NCI-H1048 (cell line): ENCODE measurements around the gene IQCN.

Source experiments
- DNase-seq: peaks from one replicate; lab custom pipeline; 2025; lab: John Stamatoyannopoulos, UW

The IQCN gene

DNA sequence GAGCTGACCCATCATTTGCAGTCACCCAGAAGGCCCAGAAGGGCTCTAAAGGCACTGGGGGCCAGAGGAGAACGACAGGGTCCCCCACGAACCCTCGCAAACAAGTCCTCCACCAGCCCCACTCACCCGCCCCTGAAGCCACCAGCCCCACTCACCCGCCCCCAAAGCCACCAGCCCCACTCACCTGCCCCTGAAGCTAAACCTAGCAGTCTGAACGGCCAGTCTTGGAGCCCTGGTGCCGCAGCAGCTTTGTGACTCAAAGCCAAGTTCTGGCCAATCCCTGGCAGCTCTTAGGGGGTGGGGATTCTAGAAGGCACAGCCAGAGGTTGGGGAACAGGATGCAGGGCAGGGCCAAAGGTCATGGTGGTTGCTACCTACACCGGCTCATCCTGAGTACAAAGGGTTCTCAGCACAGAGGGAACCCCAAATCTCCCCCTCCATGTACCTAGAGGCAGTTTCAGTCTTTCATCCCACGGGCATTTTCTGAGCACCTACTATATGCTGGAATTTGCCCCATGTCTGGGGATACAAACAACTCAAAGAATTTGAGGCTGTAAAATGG is at the start of gene IQCN:
Gene IQCN, minus strand, starts transcription at position 234 of the 562 bp plus-strand sequence. CDS start 4,974 bp downstream, outside the sequence.
- no peak for DNase-seq

DNA sequence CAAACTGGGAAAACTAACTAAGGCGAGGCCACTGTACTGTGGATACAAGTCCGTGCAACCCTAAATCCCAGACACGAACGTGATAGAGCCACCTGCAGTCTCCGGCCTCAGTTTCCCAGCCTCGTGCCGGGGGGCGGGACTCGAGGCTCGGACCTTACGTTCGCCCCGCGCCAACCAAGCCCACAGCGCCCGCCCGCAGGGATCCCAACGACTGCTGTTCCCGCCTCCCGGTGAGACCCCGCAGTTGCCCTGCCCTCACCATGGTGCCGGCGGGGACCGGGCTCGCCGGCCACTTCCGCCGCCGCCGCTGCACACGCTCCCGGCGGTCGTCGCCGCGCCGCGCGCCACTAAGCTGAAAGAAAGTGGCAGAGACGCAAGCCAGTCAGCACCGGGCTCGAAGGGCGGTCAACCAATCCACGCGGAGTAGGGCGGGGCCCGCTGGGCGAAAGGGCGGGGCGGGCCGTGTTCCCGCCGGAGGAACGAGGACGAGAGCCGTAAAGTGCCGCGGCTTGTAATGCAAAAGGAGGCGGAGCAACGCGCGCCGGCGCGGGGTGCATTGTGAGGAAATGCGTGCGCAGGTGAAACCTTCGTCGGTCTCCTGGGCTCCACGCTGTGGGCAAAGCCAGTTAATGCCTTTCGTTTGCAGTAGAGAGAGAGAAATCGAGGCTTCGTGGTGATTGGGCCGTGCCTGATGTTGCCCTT is 48.7 kb upstream of the IQCN start, which contains the start of gene LSM4:
Gene LSM4, minus strand, starts transcription at position 318 of the 702 bp plus-strand sequence. Its CDS starts 56 bp downstream, at position 262.
- peak; percentile 95 for DNase-seq

DNA sequence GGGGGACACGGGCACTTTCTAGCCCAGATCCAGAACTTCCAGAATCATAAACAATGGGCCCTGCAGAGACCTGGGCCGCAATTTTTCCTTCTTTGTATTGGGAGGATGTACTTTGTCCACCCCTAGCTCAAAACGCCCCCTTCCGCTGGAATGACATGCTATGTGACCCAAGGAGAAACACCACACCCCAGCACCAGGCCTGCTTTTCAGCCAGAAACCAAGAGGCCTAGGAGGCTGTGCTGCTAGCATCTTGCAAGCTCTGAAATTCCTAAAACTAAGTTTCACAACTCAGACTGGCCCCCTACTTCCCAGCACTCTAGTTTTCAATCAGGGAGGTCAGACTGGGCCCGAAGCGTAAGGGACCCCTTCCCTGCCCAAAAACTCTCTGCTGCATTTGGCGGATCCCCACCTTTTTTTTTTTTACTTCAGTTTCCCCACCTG is 48.1 kb upstream of the IQCN start:
- DNase-seq = no peak

DNA sequence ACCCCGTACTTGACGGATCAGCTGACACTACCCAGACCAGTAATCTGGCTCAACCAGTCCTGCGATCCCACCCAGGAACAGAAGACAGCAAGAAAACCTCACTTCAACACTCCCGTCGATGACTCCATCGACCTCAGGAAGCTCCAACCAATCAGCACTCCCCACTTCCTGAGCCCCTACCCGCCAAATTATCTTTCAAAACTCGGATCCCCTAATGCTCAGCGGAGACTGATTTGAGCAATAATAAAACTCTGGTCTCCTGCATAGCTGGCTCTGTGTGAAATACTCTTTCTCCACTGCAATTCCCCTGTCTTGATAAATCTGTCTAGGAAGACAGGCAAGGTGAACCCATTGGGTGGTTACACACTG is 47.5 kb upstream of the IQCN start:
- no peak for DNase-seq

GRCh38 chr19:18320865-18321733 is 46.8 kb upstream of the IQCN start:
- no peak for DNase-seq

GRCh38 chr19:18319591-18320135 is 45.4 kb upstream of the IQCN start:
- no peak for DNase-seq

DNA sequence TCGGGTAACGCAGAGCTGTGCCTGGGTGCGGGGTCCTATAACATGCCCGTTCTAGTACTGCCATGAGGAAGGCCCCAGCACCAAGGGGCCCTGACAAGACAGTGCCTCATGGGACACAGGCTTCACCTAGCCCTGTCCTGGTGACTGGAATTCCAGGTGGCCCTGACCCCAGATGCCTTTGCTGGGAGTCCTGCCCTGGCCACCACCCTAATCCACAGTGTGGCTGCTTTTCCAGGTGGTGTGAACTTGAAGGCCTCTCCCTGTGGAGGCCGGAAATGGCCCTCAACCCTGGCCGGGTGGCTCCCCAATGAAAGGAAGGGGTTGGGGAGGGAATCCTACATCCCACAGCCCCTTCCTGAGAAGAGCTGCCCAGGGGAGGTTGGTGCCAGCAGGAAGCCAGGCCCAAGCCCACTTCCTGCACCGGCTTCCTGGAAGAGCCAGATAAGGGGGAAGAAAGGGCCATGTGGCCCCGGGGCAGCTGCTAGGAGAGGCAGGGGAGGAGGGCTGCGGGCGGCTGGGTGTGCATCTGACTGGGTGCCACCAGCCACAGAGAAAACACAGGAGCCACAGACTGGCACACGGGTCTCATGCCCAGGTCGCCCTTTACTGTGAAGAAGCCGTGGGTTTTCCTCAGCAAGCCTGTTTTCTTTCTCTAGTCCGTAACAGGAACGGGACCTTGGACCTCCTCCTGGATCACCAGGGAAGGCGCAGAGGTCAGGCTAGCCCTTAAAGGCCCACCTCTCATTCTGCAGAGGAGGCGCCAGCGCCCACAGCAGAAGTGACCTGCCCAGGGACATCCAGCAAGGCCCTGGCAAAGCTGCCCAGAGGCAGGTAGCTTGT is 43.9 kb upstream of the IQCN start:
- no peak for DNase-seq

DNA sequence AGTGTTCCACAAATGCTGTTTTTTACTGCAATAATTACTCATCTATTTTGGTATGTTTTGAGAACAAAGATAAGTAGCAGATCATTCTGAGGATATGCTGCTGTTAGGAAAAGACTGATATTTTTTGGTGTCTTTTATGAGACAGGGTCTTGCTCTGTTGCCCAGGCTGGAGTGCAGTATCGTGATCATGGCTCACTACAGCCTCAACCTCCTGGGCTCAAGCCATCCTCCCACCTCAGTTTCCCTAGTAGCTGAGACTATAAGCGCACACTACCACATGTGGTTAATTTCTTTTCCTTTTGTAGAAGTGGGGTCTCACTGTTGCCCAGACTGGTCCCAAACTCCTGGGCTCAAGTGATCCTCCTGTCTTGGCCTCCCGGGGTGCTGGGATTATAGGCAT is 39.1 kb upstream of the IQCN start:
- no peak for DNase-seq

- no peak for DNase-seq
These were observed 37.9 kb upstream of the IQCN start for GRCh38 chr19:18312092-18312534.

DNA sequence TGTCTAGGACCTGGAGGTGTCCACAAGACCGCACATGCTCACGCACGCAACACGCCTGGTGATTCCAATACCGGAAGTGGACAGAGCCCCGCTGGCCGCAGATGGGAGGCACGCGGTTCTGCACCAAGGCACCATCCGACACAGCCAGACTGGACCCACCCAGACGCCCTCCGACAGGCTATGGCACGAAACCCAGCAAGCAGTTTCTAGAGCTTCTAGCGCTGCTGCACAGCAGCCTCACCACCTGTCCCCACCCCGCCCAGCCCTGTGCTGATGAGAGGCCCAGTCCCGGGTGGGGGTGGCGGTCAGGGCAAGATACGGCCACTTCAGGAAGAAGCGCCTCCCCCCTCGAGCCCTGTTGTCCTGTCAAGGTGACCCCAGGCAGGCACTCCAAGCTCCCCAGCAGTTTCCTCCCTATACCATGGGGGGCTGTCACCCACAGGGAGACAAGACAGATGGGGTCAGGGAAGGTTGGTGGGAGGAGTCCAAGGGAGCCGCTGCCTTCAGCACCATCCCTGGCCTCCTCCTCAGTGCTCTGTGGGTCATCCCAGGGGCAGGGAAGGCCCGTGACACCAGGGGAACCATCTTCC is 37.3 kb upstream of the IQCN start:
- no peak for DNase-seq

DNA sequence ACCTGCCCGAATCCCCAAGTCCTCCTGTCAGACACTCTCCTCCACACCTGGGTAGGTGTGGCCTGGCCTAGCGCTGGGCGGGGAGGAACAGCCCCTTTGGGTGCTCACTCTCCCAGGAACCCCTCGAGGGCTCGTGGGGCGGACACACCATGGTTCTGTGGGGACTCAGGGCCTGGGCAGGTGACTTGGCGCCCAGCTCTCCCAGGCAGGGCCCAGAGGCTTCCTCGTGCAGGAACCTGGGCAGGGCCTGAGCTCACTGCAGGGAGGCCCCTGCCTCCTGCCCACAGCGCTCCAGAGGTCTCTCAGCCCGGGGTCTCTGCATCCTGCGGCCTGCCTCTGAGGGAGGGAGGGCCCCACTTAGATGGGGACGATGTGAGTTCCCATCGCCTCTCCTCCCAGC is 36.7 kb upstream of the IQCN start:
- no peak for DNase-seq

DNA sequence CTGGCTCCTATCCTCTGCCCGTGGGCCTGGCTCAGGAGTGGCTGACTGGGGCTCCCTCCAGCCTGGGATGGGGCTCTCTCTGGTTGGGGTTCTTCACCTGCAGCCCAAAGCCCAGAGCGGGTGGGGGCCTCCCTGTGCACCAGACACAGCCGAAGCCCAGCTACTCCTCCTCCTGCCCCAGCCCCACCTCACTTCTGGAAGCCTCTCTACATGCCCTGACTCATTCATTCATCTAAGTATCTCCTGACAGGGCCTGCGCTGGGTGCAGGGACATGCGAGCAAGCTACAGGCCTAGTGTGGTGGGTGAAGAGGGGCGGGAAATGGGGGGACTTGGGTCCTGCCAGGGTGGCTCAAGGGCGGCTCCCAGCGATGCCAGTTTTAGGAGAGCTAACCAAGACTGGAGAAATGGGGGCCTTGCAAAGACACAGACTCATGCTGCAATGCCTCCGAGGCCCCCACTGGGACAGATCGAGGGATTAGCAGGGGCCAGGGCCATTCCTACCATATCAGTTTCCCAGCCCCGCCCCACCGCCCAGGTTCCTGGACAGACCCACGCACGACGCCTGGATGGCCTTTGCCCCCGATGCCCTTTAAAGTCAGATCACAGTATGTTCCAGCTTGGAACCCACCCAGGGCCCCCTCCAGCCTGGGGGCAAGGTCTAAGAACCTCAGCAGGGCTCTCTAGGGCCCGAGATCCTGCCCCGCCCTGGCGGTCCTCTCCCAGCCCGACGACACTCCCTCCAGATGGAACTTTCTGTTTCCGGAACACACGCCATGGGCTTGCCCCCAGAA is 36.1 kb upstream of the IQCN start:
- DNase-seq = no peak

DNA sequence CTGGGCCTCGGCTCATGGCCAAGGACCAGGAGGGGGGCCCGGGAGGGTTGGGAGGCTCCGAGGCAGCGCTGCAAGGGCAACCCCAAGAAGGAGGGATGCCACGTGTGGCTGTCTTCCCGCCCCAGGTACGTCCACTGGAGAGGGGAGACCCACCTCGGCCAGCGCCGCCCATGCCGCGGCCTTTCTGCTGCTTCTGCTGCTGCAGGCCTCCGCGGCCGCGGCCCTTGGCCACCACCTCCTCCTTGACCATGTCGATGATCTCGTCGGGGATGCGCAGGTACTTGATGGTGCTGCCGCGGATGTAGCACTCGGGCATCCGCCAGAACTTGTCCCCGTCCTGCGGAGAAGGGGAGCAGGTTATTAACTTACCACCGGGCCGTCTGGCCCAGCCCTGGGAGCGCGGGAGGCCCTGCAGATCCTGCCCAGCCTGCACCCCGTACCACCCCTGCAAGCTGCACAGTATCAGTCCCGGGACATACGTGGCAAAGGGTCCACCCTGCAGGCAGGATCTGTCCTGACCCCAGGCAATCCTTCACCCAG is 35.3 kb upstream of the IQCN start:
- no peak for DNase-seq

DNA sequence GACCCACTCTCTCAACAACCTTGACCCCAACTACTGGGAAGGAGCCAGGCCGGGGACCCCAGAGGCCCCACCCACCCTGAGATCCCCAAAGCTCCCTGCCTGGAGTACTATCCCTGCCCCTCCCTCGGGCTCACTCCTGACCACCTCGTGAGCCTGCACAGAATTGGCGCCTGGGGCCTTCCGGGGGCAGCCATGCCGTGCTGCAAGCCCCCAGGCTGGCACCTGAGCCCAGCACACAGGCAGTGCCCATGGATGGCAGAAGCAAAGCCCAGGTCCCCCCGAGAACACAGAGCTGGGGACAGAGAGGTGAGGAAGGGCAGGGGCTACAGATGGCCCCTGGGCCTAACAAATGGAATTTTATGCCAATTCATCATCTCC is 34.7 kb upstream of the IQCN start:
- DNase-seq = no peak

- no peak for DNase-seq
These were observed 34.0 kb upstream of the IQCN start for GRCh38 chr19:18308051-18308947.

GRCh38 chr19:18307271-18307681 is 33.0 kb upstream of the IQCN start:
- no peak for DNase-seq

- DNase-seq = no peak
These were observed 32.6 kb upstream of the IQCN start for GRCh38 chr19:18306888-18307260.

GRCh38 chr19:18306209-18306887 is 32.1 kb upstream of the IQCN start:
- DNase-seq = no peak
